Osteoblast (primary cell): ENCODE data around the gene EEF1AKMT1. TPM values are rescaled to one million over a fixed set of nuclear protein-coding genes. Genes with fewer than 3 reads are reported as not detected.

Experiments used
- DNase-seq: peaks from one replicate; pipeline ENCODE4 v3.0.0; 2011; ENCODE audit warnings: low spot score, mixed read lengths; ENCODE audit not compliant: insufficient read length; ENCODE audit errors: missing footprints
- H2AFZ ChIP-seq: 2 replicates; pipeline ENCODE4 v1.6.0; 2011; ENCODE audit warnings: mild to moderate bottlenecking, low read length
- H3K27ac ChIP-seq: 2 replicates; pipeline ENCODE4 v1.5.1; 2011; ENCODE audit warnings: mild to moderate bottlenecking, low read depth, low read length, moderate library complexity
- H3K27me3 ChIP-seq: 2 replicates; pipeline ENCODE4 v1.6.0; 2012; ENCODE audit warnings: mild to moderate bottlenecking, control low read depth, inconsistent platforms, low read length, moderate library complexity; ENCODE audit not compliant: insufficient read depth
- H3K36me3 ChIP-seq: 2 replicates; pipeline ENCODE4 v1.5.1; 2011; ENCODE audit warnings: mild to moderate bottlenecking, low read length, control low read depth, moderate library complexity; ENCODE audit not compliant: insufficient read depth
- H3K4me1 ChIP-seq: 2 replicates; pipeline ENCODE4 v1.5.1; 2011; ENCODE audit warnings: mild to moderate bottlenecking, low read length, control low read depth, moderate library complexity; ENCODE audit not compliant: insufficient read depth
- H3K4me2 ChIP-seq: 2 replicates; pipeline ENCODE4 v1.6.0; 2011; ENCODE audit warnings: mild to moderate bottlenecking, low read length; ENCODE audit not compliant: insufficient read depth
- H3K4me3 ChIP-seq: fragments of 200-600 bp; sonication (generic); 3 replicates; pipeline ENCODE4 v1.5.1; 2012; ENCODE audit warnings: mild to moderate bottlenecking, low read length, inconsistent platforms; ENCODE audit not compliant: insufficient read depth
- H3K79me2 ChIP-seq: 2 replicates; pipeline ENCODE4 v1.6.0; 2012; ENCODE audit warnings: mild to moderate bottlenecking, low read length, control low read depth, inconsistent platforms; ENCODE audit not compliant: insufficient read depth
- H3K9me3 ChIP-seq: 2 replicates; pipeline ENCODE4 v1.5.1; 2011; ENCODE audit warnings: low read depth, low read length, control low read depth
- H4K20me1 ChIP-seq: 2 replicates; pipeline ENCODE4 v1.6.0; 2012; ENCODE audit warnings: mild to moderate bottlenecking, low read length, control low read depth; ENCODE audit not compliant: insufficient read depth
- total RNA-seq: library from RNA; depleted of rRNA; stranded (reverse); fragments of >200 nt; gene quantifications from 2 replicates; pipeline ENCODE4 v1.2.3, GENCODE V29; 2012
- TF ChIP-seq, protein P1 (sequence below): IDR thresholded peaks from 2 replicates; pipeline ENCODE4 v1.5.1; 2011; ENCODE audit warnings: mild to moderate bottlenecking, low read depth, low read length, moderate library complexity; ENCODE audit errors: extremely low read depth

Gene EEF1AKMT1
- total RNA-seq, 1 donor: 7.6 TPM

GRCh38 chr13:20740021-20740420 is 33.7 kb downstream of the EEF1AKMT1 start:
- H3K4me3 ChIP-seq: no peak overlapping the region

DNA sequence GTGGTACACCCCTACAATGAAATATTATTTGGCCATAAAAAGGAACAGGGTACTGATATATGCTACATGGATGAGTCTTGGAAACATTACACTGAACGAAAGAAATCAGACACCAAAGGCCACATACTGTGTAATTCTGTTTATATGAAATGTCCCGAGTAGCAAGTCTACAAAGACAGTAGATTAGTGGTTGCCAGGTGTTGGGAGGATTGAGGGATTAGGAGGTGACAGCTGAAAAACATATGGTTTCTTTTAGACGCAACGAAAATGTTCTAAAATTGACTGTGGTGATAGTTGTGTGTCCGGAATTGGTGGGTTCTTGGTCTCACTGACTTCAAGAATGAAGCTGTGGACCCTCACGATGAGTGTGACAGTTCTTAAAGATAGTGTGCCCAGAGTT is 35.1 kb downstream of the EEF1AKMT1 start:
- H3K4me1 ChIP-seq: no peaks in the 10 kb centered on the region
- no peaks in the 10 kb centered on the region for H4K20me1 ChIP-seq
- H3K4me2 ChIP-seq: no peak overlapping the region
- TF ChIP-seq, protein P1, sequence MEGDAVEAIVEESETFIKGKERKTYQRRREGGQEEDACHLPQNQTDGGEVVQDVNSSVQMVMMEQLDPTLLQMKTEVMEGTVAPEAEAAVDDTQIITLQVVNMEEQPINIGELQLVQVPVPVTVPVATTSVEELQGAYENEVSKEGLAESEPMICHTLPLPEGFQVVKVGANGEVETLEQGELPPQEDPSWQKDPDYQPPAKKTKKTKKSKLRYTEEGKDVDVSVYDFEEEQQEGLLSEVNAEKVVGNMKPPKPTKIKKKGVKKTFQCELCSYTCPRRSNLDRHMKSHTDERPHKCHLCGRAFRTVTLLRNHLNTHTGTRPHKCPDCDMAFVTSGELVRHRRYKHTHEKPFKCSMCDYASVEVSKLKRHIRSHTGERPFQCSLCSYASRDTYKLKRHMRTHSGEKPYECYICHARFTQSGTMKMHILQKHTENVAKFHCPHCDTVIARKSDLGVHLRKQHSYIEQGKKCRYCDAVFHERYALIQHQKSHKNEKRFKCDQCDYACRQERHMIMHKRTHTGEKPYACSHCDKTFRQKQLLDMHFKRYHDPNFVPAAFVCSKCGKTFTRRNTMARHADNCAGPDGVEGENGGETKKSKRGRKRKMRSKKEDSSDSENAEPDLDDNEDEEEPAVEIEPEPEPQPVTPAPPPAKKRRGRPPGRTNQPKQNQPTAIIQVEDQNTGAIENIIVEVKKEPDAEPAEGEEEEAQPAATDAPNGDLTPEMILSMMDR: no peak
- H2AFZ ChIP-seq: no peak overlapping the region
- H3K27ac ChIP-seq: no peak overlapping the region
- H3K79me2 ChIP-seq: no peaks in the 10 kb centered on the region
- no peak for DNase-seq
- H3K36me3 ChIP-seq: no peaks in the 10 kb centered on the region
- no peaks in the 10 kb centered on the region for H3K27me3 ChIP-seq
- H3K9me3 ChIP-seq: no peaks in the 10 kb centered on the region
- H3K4me3 ChIP-seq: no peak overlapping the region

More at GRCh38 chr13:20740021-20740420, 33.7 kb downstream of the EEF1AKMT1 start:
- TF ChIP-seq, protein P1: no peak
- no peak overlapping the region for H3K4me2 ChIP-seq
- no peak overlapping the region for H2AFZ ChIP-seq
- H3K27me3 ChIP-seq: no peaks in the 10 kb centered on the region
- H4K20me1 ChIP-seq: no peaks in the 10 kb centered on the region
- H3K4me1 ChIP-seq: no peaks in the 10 kb centered on the region
- H3K36me3 ChIP-seq: no peaks in the 10 kb centered on the region
- no peak overlapping the region for H3K27ac ChIP-seq
- no peaks in the 10 kb centered on the region for H3K9me3 ChIP-seq
- no peaks in the 10 kb centered on the region for H3K79me2 ChIP-seq
- DNase-seq: no peak

GRCh38 chr13:20729633-20730585 is 43.9 kb downstream of the EEF1AKMT1 start:
- Histone ChIP-seq H2AFZ (no peak overlapping the region), H3K36me3 (peaks cover 4% of the 10 kb centered on the region), H3K79me2 (no peaks in the 10 kb centered on the region), H4K20me1 (no peaks in the 10 kb centered on the region), H3K4me2 (no peak overlapping the region), H3K4me3 (no peak overlapping the region), H3K9me3 (no peaks in the 10 kb centered on the region), H3K27ac (no peak overlapping the region), H3K27me3 (no peaks in the 10 kb centered on the region), H3K4me1 (no peaks in the 10 kb centered on the region)
- DNase-seq: no peak
- TF ChIP-seq, protein P1: no peak

GRCh38 chr13:20728579-20729311 is 45.0 kb downstream of the EEF1AKMT1 start:
- no peak for DNase-seq
- peaks cover 4% of the 10 kb centered on the region for H3K36me3 ChIP-seq
- no peaks in the 10 kb centered on the region for H3K4me1 ChIP-seq
- H3K27me3 ChIP-seq: no peaks in the 10 kb centered on the region
- H3K27ac ChIP-seq: no peak overlapping the region
- no peaks in the 10 kb centered on the region for H3K9me3 ChIP-seq
- H2AFZ ChIP-seq: no peak overlapping the region
- no peaks in the 10 kb centered on the region for H4K20me1 ChIP-seq
- H3K4me2 ChIP-seq: no peak overlapping the region
- H3K79me2 ChIP-seq: no peaks in the 10 kb centered on the region
- H3K4me3 ChIP-seq: no peak overlapping the region
- TF ChIP-seq, protein P1: no peak
